IPS DF 6.9 (cell line): ENCODE data around the gene RPS6KB2.
A peak's percentile ranks its signal among the peaks of the same experiment; 100 is the strongest.

Source experiments
- DNase-seq: peaks from one replicate; pipeline ENCODE4 v3.0.0-alpha.2; 2013; ENCODE audit warnings: low read depth, low spot score
- H3K27ac ChIP-seq: one replicate; pipeline ENCODE4 v1.5.1; 2013; ENCODE audit warnings: low read length, control low read depth
- H3K27me3 ChIP-seq: 2 replicates; pipeline ENCODE4 v1.6.1; 2013; ENCODE audit warnings: mild to moderate bottlenecking, low read length; ENCODE audit not compliant: control insufficient read depth, insufficient read depth
- H3K36me3 ChIP-seq: 2 replicates; pipeline ENCODE4 v1.6.1; 2013; ENCODE audit warnings: low read length; ENCODE audit not compliant: control insufficient read depth, insufficient read depth
- H3K4me1 ChIP-seq: 2 replicates; pipeline ENCODE4 v1.6.1; 2013; ENCODE audit warnings: low read length; ENCODE audit not compliant: control insufficient read depth, insufficient read depth
- H3K4me3 ChIP-seq: 2 replicates; pipeline ENCODE4 v1.5.1; 2013; ENCODE audit warnings: mild to moderate bottlenecking, low read length
- H3K9me3 ChIP-seq: 2 replicates; pipeline ENCODE4 v1.6.1; 2013; ENCODE audit warnings: low read length, inconsistent platforms; ENCODE audit not compliant: control insufficient read depth, insufficient read depth
- WGBS: extraction: QIAGEN DNeasy Blood & Tissue Kit; methylation state at CpG from one replicate; pipeline ENCODE4 v1.1.7; 2013; ENCODE audit warnings: mixed read lengths, missing lambda C conversion rate; ENCODE audit not compliant: insufficient read length, insufficient coverage; 5-methylcytosine and 5-hydroxymethylcytosine counted together

RPS6KB2 gene

GRCh38 chr11:67390947-67391303, 37.4 kb upstream of the RPS6KB2 start:
- H3K4me1 ChIP-seq = peaks cover 7% of the 10 kb centered on the region
- WGBS = no CpG with 5 or more reads among the region's 15 CpGs
- no peaks in the 10 kb centered on the region for H3K27me3 ChIP-seq
- no peaks in the 10 kb centered on the region for H3K9me3 ChIP-seq
- no peak for DNase-seq
- no peak overlapping the region for H3K27ac ChIP-seq
- peak overlapping the region; percentile 49; the same call in 1 of the 2 replicates for H3K4me3 ChIP-seq
- peaks cover 9% of the 10 kb centered on the region for H3K36me3 ChIP-seq

- Histone ChIP-seq H3K4me3 (peak within 1 kb of the TSS; percentile 49), H3K27ac (no peak within 1 kb of the TSS), H3K36me3 (peaks cover 11% of the 10 kb centered on the region), H3K9me3 (no peaks in the 10 kb centered on the region), H3K4me1 (peaks cover 7% of the 10 kb centered on the region), H3K27me3 (no peaks in the 10 kb centered on the region)
- WGBS = no CpG with 5 or more reads among the region's 75 CpGs
- DNase-seq = peak; percentile 92
Observed at GRCh38 chr11:67391304-67392182, 36.8 kb upstream of the RPS6KB2 start, which contains the start of gene RAD9A. Gene RAD9A, plus strand, starts transcription at chr11:67391986. Its CDS starts 59 bp downstream, at chr11:67392045.

- WGBS = no CpG with 5 or more reads among the region's 31 CpGs
- Histone ChIP-seq H3K27ac (no peak overlapping the region), H3K9me3 (no peaks in the 10 kb centered on the region), H3K27me3 (no peaks in the 10 kb centered on the region), H3K4me1 (peaks cover 7% of the 10 kb centered on the region), H3K36me3 (peaks cover 11% of the 10 kb centered on the region), H3K4me3 (peak overlapping the region; percentile 49; the same call in 1 of the 2 replicates)
- DNase-seq = no peak
Observed at GRCh38 chr11:67392183-67392715, 36.0 kb upstream of the RPS6KB2 start.

- no CpG with 5 or more reads among the region's 18 CpGs for WGBS
- no peak for DNase-seq
- H3K4me1 ChIP-seq = peaks cover 7% of the 10 kb centered on the region
- peaks cover 21% of the 10 kb centered on the region for H3K36me3 ChIP-seq
- H3K27me3 ChIP-seq = no peaks in the 10 kb centered on the region
- H3K9me3 ChIP-seq = no peaks in the 10 kb centered on the region
- H3K27ac ChIP-seq = no peak overlapping the region
- H3K4me3 ChIP-seq = no peak overlapping the region
Observed at GRCh38 chr11:67393437-67393836, 34.9 kb upstream of the RPS6KB2 start.

- Histone ChIP-seq H3K9me3 (no peaks in the 10 kb centered on the region), H3K36me3 (peaks cover 26% of the 10 kb centered on the region), H3K27ac (no peak overlapping the region), H3K27me3 (no peaks in the 10 kb centered on the region), H3K4me1 (peaks cover 7% of the 10 kb centered on the region), H3K4me3 (no peak overlapping the region)
- DNase-seq = no peak
- WGBS = no CpG with 5 or more reads among the region's 5 CpGs
Observed at GRCh38 chr11:67393990-67394389, 34.3 kb upstream of the RPS6KB2 start.

GRCh38 chr11:67395555-67396258, 32.6 kb upstream of the RPS6KB2 start:
- no peak for DNase-seq
- peaks cover 31% of the 10 kb centered on the region for H3K36me3 ChIP-seq
- H3K4me1 ChIP-seq = peaks cover 9% of the 10 kb centered on the region
- H3K9me3 ChIP-seq = no peaks in the 10 kb centered on the region
- no CpG with 5 or more reads among the region's 19 CpGs for WGBS
- no peak overlapping the region for H3K27ac ChIP-seq
- H3K4me3 ChIP-seq = no peak overlapping the region
- no peaks in the 10 kb centered on the region for H3K27me3 ChIP-seq

GRCh38 chr11:67396259-67396581, 32.1 kb upstream of the RPS6KB2 start:
- peaks cover 31% of the 10 kb centered on the region for H3K36me3 ChIP-seq
- no CpG with 5 or more reads among the region's 7 CpGs for WGBS
- H3K27ac ChIP-seq = no peak overlapping the region
- no peak overlapping the region for H3K4me3 ChIP-seq
- H3K9me3 ChIP-seq = no peaks in the 10 kb centered on the region
- DNase-seq = no peak
- H3K4me1 ChIP-seq = peaks cover 10% of the 10 kb centered on the region
- no peaks in the 10 kb centered on the region for H3K27me3 ChIP-seq

GRCh38 chr11:67396587-67397389, 31.5 kb upstream of the RPS6KB2 start:
- no peak overlapping the region for H3K4me3 ChIP-seq
- no peaks in the 10 kb centered on the region for H3K9me3 ChIP-seq
- WGBS = no CpG with 5 or more reads among the region's 13 CpGs
- no peak for DNase-seq
- H3K27ac ChIP-seq = no peak overlapping the region
- H3K27me3 ChIP-seq = no peaks in the 10 kb centered on the region
- peaks cover 31% of the 10 kb centered on the region for H3K36me3 ChIP-seq
- H3K4me1 ChIP-seq = peaks cover 10% of the 10 kb centered on the region

GRCh38 chr11:67397536-67397935, 30.8 kb upstream of the RPS6KB2 start:
- no CpG with 5 or more reads among the region's 6 CpGs for WGBS
- Histone ChIP-seq H3K4me3 (no peak overlapping the region), H3K4me1 (peaks cover 9% of the 10 kb centered on the region), H3K36me3 (peaks cover 30% of the 10 kb centered on the region), H3K27ac (no peak overlapping the region), H3K9me3 (no peaks in the 10 kb centered on the region), H3K27me3 (no peaks in the 10 kb centered on the region)
- no peak for DNase-seq
